ENCODE measurements around the gene SLC26A1. TPM values are rescaled to one million over a fixed set of nuclear protein-coding genes. Genes with fewer than 3 reads are reported as not detected.
A peak's percentile ranks its signal among the peaks of the same experiment; 100 is the strongest.

SLC26A1 gene
- total and polyA plus RNA-seq, 2 of the 13 experiments (the other 11 are each of a cell fraction or from before 2014, with no cell fraction given): 5.4 to 22.9 TPM

DNA sequence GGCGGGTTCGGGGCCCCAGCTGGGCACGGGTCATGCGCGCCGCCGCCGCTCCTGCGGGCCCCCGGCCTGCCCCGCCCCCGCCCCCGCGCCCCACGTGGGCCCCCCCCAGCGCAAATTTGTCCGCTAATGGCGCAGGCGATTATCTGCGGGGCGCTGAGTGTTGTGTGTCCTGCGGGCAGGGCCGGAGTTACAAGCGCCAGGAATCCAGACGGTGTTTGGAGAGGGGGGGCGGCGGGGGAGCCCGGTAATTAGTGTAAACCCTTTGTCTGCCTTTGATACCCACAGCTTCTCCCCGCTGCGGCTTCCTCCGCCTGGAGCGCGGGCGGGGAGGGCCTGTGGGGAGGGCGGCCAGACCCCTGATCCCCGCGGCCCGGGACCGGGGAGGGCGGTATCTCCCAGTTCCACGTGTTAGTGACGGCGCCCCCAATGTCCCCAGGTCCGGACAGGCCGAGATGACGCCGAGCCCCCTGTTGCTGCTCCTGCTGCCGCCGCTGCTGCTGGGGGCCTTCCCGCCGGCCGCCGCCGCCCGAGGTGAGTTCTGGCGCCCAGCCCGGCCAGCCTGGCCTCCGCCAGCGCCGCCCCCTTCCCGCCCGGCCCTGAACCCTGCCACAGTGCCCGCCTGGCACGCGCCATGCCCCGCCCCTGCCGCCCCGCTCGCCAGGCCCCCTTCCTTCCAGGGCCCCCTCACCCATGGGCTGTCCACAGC is 19.0 kb upstream of the SLC26A1 start (continued):
- TF ChIP-seq, protein P1, sequence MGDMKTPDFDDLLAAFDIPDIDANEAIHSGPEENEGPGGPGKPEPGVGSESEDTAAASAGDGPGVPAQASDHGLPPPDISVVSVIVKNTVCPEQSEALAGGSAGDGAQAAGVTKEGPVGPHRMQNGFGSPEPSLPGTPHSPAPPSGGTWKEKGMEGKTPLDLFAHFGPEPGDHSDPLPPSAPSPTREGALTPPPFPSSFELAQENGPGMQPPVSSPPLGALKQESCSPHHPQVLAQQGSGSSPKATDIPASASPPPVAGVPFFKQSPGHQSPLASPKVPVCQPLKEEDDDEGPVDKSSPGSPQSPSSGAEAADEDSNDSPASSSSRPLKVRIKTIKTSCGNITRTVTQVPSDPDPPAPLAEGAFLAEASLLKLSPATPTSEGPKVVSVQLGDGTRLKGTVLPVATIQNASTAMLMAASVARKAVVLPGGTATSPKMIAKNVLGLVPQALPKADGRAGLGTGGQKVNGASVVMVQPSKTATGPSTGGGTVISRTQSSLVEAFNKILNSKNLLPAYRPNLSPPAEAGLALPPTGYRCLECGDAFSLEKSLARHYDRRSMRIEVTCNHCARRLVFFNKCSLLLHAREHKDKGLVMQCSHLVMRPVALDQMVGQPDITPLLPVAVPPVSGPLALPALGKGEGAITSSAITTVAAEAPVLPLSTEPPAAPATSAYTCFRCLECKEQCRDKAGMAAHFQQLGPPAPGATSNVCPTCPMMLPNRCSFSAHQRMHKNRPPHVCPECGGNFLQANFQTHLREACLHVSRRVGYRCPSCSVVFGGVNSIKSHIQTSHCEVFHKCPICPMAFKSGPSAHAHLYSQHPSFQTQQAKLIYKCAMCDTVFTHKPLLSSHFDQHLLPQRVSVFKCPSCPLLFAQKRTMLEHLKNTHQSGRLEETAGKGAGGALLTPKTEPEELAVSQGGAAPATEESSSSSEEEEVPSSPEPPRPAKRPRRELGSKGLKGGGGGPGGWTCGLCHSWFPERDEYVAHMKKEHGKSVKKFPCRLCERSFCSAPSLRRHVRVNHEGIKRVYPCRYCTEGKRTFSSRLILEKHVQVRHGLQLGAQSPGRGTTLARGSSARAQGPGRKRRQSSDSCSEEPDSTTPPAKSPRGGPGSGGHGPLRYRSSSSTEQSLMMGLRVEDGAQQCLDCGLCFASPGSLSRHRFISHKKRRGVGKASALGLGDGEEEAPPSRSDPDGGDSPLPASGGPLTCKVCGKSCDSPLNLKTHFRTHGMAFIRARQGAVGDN (CRISPR knock-in tag; IDR thresholded peaks at IDR 0.05): peak; percentile 49; the same call in 1 of the 2 replicates
- peak; percentile 21; the same call in 1 of the 2 replicates for TF ChIP-seq GABPB1 (CRISPR knock-in tag; IDR thresholded peaks at IDR 0.05)
- TF ChIP-seq ZNF232 (CRISPR knock-in tag; IDR thresholded peaks at IDR 0.05; ENCODE audit: borderline replicate concordance): no peak
- TF ChIP-seq FOXK2 (IDR thresholded peaks at IDR 0.05): no peak
- TF ChIP-seq RFX5 (IDR thresholded peaks at IDR 0.05; ENCODE audit: low read depth, low read length): no peak

DNA sequence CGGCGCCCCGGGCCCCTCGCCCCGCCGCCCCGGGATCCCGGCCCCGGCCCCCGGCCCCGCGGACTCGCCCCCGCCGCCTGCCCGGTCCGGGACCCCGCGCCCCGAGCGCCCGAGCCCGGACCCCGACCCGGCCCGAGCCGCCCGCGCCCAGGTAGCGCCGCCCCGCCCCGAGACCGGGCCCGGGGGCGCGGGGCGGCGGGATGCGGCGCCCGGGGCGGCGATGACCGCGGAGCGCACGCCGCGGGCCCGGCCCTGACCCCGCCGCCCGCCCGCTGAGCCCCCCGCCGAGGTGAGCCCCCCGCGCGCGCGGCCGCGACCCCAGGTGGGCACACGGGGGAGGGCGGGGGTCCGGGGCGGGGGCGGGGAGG is 18.4 kb upstream of the SLC26A1 start:
- H3K27ac ChIP-seq (ENCODE audit: extremely low read length, insufficient read depth, low read length): no peak overlapping the region
- in situ Hi-C loops (cut with HindIII; ENCODE audit: extremely low pct_ligation_motif_present, low pct_unique_long_range_greater_than_20kb) (no loop called here), intact Hi-C loops (cut with micrococcal nuclease; ENCODE audit: unreplicated experiment) (no loop called here)
- FAIRE-seq (no peak), ATAC-seq (no peak), DNase-seq (ENCODE audit: low spot score) (no peak)
- H3K4me1 ChIP-seq (ENCODE audit: insufficient read depth, low read length): peaks cover 61% of the 10 kb centered on the region
- peak overlapping the region in 2 of 3 experiments; percentile 9 to 63; a peak in 2 of 6 replicates for H3K4me3 ChIP-seq (replicated peaks in 1 of 3; ENCODE audit: insufficient read depth in 1 of 3, low read depth in 2 of 3, low read length in 3 of 3)
- H3K27me3 ChIP-seq (ENCODE audit: control insufficient read depth in 1 of 2, insufficient read depth in 2 of 2, low read length in 2 of 2): peaks cover 5 to 25% of the 10 kb centered on the region in 2 experiments
- no peak overlapping the region for H3K4me2 ChIP-seq (ENCODE audit: low read depth, low read length)
- H3K79me2 ChIP-seq (ENCODE audit: insufficient read depth, low read length): peaks cover 6% of the 10 kb centered on the region
- TF ChIP-seq ZNF451 (CRISPR knock-in tag; IDR thresholded peaks at IDR 0.05) (no peak), GABPB1 (CRISPR knock-in tag; IDR thresholded peaks at IDR 0.05) (0 out of 2 replicates have a peak, but pooled peaks have one; percentile 19)
- no peaks in the 10 kb centered on the region for H4K20me1 ChIP-seq (ENCODE audit: insufficient read depth, low read length)
- H3K36me3 ChIP-seq (replicated peaks in 1 of 2; ENCODE audit: control insufficient read depth in 1 of 2, insufficient read depth in 2 of 2, low read length in 2 of 2): no peaks in the 10 kb centered on the region
- no peak overlapping the region for H3K9ac ChIP-seq (ENCODE audit: insufficient read depth, low read depth, low read length)
- CTCF ChIA-PET (ENCODE audit: low intra/inter-chr PET ratio, low total read pairs): no interaction called here
- H3K9me3 ChIP-seq (ENCODE audit: low read length): no peaks in the 10 kb centered on the region
- WGBS (ENCODE audit: low lambda C conversion rate): no CpG with 5 or more reads among the region's 69 CpGs
- BruUV-seq (replicated peaks): no TSS peak
- H2AFZ ChIP-seq (ENCODE audit: low read length): no peak overlapping the region
- POLR2A ChIA-PET: no interaction called here

Measured in HepG2 (cell line).